NCI-H2227 (cell line): ENCODE measurements around the gene CIART.

Experiments used
- DNase-seq: peaks from one replicate; lab custom pipeline; 2025; ENCODE audit not compliant: unreplicated experiment; lab: John Stamatoyannopoulos, UW

CIART gene

GRCh38 chr1:150259758-150260669, 22.3 kb upstream of the CIART start:
- DNase-seq, result peak; percentile 44

GRCh38 chr1:150261367-150261766, 21.0 kb upstream of the CIART start:
- DNase-seq, result no peak

GRCh38 chr1:150262388-150263320, 19.7 kb upstream of the CIART start:
- no peak for DNase-seq

- DNase-seq, result no peak
These were observed 18.8 kb upstream of the CIART start for GRCh38 chr1:150263549-150263948.

- DNase-seq, result no peak
These were observed 14.5 kb upstream of the CIART start for GRCh38 chr1:150267896-150268295.

GRCh38 chr1:150268340-150268704, 14.0 kb upstream of the CIART start:
- DNase-seq, result peak; percentile 45

GRCh38 chr1:150268705-150269403, 13.5 kb upstream of the CIART start, which contains the start of gene APH1A:
TSS of gene APH1A (minus strand) at chr1:150269016. CDS start at chr1:150268810, 206 bp downstream.
- peak; percentile 99 for DNase-seq

- no peak for DNase-seq
These were observed 12.9 kb upstream of the CIART start for GRCh38 chr1:150269451-150269850.

- no peak for DNase-seq
These were observed 10.9 kb upstream of the CIART start for GRCh38 chr1:150271291-150271959.

GRCh38 chr1:150273311-150273710, 9.0 kb upstream of the CIART start:
- DNase-seq, result no peak

GRCh38 chr1:150280138-150280707, 2.1 kb upstream of the CIART start:
- no peak for DNase-seq

- DNase-seq, result peak; percentile 62
These were observed 1.1 kb upstream of the CIART start for GRCh38 chr1:150281221-150281757.

- no peak for DNase-seq
These were observed 204 bp downstream of the CIART start for GRCh38 chr1:150282558-150282958.

GRCh38 chr1:150283260-150283659, 906 bp downstream of the CIART start:
- DNase-seq, result no peak

GRCh38 chr1:150288382-150288781, 6.0 kb downstream of the CIART start:
- no peak for DNase-seq

GRCh38 chr1:150288822-150289221, 6.5 kb downstream of the CIART start:
- DNase-seq, result no peak

GRCh38 chr1:150293433-150294253, 11.3 kb downstream of the CIART start, which contains the start of gene MRPS21:
TSS of gene MRPS21 (plus strand) at chr1:150293861. CDS start at chr1:150294367, 506 bp downstream.
- DNase-seq, result peak; percentile 97

- no peak for DNase-seq
These were observed 13.1 kb downstream of the CIART start for GRCh38 chr1:150295476-150295875.

- DNase-seq, result no peak
These were observed 17.4 kb downstream of the CIART start for GRCh38 chr1:150299716-150300115.
